DMS53 (cell line): Measurements from ENCODE around the gene PSORS1C2.

Experiments
- DNase-seq: peaks from one replicate; lab custom pipeline; 2025; lab: John Stamatoyannopoulos, UW

The PSORS1C2 gene

DNA sequence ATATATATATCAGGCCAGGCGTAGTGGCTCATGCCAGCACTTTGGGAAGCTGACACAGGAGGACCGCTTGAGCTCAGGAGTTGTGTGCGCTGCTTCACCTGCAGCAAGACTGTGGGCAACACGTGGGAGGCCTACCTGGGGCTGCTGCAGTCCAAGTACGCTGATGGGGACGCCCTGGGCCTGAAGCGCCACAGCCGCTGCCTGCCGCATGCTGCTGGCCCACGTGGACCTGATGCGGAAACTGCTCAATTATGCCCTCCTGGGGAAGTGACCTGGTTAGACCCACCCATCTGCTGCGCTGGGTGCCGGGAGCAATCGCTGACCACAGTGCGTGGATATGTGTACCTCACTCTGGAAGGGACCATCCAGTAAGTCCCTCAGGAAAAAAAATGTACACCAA, 1.8 kb upstream of the PSORS1C2 start:
- no peak for DNase-seq

DNA sequence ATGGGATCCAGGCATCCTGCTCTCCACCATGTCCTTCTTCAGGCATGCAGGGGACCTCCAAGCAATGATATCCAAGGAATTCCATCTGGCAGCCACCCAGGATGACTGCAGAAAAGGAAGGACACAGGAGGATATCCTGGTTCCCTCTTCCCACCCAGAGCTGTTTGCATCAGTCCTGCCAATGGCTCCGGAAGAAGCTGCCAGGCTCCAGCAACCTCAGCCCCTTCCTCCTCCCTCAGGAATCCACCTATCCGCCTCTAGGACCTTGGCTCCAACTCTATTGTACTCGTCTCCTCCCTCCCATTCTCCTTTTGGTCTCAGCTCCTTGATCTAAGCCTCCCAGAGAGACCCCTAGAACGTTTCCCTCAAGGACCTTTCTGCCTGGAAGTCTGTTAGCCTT, 733 bp upstream of the PSORS1C2 start:
- no peak for DNase-seq

DNA sequence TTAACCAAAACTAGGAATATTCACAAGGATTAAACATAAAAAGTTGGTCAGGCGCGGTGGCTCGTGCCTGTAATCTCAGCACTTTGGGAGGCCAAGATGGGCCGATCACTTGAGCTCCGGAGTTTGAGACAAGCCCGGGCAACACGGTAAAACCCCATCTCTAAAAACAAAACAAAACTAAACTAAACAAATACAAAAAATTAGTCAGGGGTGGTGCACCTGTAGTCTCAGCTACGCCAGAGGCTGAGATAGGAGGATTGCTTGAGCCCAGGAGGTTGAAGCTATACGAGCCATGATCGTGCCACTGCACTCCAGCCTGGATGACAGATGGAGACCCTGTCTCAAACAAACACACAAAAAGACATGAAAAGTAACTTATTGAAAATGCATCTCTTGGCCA, 3.2 kb downstream of the PSORS1C2 start:
- DNase-seq, result no peak

GRCh38 chr6:31132806-31133205, 6.1 kb downstream of the PSORS1C2 start:
- DNase-seq, result no peak

GRCh38 chr6:31131595-31131994, 7.3 kb downstream of the PSORS1C2 start:
- DNase-seq, result no peak

DNA sequence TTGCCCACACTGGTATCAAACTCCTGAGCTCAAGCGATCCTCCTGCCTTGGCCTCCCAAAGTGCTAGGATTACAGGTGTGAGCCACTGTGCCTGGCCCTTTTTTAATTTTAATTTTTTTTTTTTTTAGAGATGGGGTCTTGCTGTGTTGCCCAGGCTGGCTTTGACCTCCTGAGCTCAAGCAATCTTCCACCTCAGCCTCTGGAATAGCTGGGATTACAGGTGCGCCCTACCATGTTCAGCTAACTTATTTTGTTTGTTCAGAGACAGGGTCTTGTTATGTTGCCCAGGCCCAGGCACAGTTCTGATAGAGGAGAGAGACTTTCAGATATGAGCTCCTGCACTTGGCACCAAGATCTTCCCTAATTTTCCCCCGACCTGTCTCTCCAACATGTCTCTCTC, 8.1 kb downstream of the PSORS1C2 start:
- DNase-seq, result no peak

GRCh38 chr6:31129130-31129529, 9.7 kb downstream of the PSORS1C2 start:
- DNase-seq, result no peak

DNA sequence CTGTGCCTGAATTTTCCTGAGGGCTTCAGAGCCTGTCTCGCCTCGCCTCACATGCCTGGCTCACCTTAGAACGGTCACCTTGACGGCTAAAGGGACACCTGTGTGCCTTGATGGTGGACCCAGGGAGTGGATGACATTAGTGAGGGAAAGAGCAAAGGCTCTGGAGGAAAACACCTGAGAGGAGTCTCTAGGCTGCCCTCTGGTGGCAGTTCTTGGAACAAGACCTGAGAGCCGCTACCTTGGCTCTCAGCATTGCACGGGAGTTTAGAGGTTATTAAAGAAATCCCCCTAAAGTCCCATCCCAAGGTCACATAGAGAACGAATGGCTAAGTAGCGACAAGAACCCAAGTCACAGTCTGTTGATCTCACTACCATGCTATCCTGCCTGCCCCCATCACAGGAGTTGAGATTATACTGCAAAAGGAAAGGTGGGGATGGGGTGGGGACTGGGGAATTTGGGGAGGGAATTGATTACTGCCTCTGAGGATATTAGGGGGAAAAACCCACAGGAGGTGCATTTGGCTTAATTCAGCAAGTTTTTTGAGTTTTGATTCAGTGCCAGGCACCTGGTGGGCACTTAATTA, 10.7 kb downstream of the PSORS1C2 start:
- peak; percentile 81 for DNase-seq

GRCh38 chr6:31126396-31127175, 12.3 kb downstream of the PSORS1C2 start:
- no peak for DNase-seq

- DNase-seq, result no peak
Observed at GRCh38 chr6:31125586-31126363, 13.1 kb downstream of the PSORS1C2 start.

- peak; percentile 54 for DNase-seq
Observed at GRCh38 chr6:31125162-31125561, 13.7 kb downstream of the PSORS1C2 start.

DNA sequence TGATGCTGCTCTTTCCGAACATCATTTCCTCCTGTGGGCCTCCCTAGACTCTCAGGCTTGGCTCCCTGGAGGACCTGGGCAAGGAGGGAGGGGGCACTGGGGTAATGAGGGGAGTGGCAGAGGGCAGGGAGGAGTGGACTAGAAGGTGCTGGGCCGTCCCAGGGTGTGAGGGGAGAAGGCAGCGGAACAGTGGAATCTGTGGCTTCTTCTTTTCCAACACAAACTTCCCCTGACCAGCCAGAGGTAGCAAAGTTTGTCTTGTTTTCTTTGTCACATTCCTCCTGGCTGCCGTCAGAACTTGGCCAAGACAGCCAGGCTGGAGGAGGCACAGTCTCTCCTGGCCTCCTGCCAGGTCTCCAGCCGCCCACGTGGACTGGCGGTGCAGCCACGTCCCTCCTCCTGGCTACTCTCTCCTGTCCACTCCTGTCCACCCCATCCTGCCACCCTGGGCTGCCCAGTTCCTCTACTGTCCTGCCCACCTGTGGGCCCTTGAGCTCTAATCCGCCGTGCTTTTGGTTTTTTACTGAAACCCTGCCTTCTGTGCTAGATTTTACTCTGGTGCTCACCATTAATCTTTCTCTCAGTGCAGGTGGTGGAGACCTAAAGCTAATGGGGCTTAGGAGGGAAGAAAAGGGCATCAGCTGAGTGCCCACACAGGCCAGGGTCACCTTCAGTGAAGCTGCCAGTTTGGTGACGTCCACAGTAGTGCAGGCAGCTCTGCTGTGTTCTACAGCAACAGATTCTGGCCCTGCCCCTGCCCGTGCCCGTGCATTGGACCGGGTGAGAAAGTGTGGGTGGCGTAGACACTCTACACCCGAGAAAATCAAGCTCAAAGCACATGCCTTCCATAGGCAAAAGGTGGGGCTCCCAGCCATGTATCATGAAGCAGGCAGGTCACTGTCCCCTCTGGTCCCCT, 15.8 kb downstream of the PSORS1C2 start:
- peak; percentile 47 for DNase-seq

DNA sequence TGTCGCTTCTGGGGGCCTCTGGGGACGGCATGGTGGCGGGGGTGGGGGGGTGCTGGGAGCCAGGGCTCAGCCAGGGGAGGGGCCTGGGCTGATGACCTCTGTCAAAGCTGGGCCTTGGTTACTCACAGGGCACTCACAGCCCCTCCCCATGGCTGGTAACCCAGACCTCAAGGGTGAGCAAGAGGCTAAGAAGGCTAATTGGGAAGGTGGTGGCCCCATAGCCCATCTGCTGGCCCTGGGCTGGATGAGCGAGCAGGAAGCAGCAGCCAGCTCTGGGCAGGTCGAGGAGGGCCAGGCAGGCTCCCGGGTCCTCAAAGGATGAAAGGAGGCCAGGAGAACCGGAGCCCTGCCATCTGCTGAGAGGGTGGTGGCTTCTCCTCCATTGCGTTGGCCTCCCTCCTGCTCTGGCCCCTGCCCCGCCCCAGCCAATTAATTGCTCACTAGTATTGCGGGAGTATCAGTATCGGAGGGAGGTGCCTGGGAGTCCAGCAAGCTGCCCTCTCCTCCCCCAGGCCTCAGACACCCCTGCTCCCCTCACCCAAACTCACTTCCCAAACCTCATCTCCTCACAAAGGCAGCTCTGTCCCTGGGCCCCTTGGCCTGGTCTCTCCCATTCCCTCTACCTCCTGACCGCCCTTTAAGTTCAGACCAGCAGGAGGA, 17.6 kb downstream of the PSORS1C2 start:
- no peak for DNase-seq

DNA sequence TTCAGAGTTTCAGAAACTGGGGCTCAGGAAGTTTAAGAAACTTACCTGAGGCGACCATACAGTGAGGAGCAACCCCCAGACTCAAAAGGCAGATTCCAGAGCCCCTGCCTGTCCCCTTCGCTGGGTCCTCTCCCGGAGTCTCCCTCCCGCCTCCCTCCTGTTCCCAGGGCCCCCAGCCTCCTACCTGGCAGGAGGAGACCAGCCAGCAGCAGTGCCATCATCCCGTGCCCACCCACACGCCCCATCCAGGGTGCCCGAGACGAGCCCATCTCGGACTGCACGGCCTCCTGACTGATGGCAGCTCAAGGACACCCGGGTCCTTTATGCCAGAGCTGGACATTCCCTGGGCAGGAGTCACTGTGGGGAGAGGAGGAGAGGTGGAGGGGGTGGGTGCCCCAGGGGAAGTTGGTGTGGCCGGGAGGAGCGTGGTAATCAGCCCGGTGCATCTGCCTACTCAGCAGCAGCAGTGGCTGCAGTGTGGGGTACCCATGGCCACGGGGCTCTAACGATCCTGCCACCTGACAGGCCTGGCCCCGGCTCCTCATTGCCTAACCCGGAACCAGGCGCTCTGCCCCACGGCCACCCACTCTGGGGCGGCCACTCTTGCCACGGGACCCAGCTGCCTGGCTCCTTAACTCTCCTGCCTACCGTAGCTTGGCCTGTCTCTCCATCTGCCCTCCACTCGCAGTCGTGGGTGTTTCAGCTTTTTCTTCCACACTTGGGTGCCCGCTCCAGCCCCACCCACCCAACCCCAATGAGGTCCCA, 18.5 kb downstream of the PSORS1C2 start, which contains the start of gene CDSN:
CDSN (minus strand) TSS at position 296 of the 765 bp plus-strand sequence; CDS start at position 269, 27 bp downstream.
- no peak for DNase-seq

DNA sequence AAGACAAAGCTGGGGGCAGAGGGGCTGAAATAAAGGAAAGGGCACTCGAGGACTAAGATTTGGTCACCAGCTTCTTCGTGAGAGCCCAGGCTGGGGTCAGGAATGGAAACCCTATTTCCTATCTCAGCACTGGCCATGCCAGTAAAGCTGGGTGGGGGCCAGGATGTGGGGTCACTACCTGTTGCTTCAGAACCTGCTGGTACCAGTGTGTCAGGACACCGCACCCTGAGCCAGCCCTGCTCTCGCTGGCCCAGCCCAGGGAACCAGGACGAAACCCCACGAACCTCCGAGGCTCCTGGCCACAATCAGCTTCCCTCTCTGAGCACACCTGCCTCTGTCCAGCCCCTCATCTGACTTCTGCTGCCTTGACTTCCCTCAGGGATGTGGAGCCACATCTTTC, 20.7 kb downstream of the PSORS1C2 start:
- no peak for DNase-seq

DNA sequence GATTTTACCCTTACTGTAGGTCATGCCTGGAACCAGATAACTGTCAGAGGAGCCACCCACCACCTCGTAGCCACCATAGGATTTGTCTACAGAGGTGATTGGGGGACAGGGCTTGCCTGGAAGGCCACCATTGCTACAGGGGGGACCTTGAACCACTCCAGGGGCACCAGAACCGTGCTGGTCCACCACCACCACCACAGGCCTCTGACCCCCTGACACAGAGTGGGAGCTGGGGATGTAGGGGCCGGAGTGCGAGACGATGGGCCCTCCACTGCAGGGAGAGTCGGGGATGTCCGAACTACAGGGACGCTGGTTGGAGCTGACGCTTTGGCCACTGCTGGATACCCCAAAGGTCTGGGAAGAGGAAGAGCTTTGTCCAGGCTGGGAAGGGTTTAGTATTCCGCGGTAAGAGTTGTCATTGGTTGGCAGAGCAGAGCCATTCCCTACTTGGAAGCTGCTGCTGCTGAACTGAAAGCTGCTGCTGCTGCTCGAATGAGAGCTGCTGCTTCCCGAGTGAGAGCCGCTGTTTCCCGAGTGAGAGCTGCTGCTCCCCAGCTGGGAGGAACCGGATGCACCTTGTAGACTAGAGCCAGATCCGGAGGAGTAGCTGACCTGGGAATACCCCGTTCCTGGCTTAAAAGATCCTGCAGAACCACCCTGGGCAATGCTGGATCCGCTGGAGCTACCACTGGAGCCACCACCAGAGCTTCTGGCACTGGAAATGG, 22.0 kb downstream of the PSORS1C2 start:
- peak; percentile 45 for DNase-seq

DNA sequence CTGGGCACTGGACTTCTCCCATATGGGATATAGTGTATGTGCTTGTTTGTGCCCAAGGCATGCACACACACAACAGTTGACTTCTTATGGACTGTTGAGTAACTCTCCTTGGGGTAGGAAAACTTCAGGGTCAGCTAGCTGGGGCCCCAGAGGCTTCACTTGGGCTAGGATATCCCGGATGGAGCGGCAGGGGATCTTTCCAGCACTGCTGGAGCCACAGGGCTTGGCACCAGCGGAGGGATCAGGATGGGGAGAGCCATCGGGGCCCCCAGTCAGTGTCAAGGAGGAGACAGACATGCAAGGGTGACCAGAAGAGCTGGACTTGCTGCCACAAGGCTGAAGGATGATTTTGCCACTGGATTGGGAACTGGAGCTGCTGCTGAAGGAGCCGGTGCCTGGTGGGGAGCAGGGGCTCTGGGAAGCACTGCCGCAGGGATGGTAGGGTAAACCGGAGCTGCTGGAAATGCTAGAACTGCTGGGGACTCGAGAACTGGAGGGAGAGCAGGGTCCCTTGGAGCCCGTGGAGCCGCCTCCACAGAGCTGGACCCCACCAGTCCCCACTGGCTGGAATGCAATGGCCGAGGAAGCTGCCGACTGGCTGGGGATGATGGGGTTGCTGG, 22.8 kb downstream of the PSORS1C2 start:
- no peak for DNase-seq

- peak; percentile 19 for DNase-seq
Observed at GRCh38 chr6:31114970-31115849, 23.7 kb downstream of the PSORS1C2 start.
